Gastrocnemius medialis (tissue), 4 donors: ENCODE data around the gene RYR3. TPM values are rescaled to one million over a fixed set of nuclear protein-coding genes. Genes with fewer than 3 reads are reported as not detected.

Experiments
- ATAC-seq, 2 donors: fragments of 150-250 bp; one replicate each; pipeline ENCODE4 v1.9.1; 2016
- DNase-seq, 2 donors: peaks; one replicate each; pipeline ENCODE4 v3.0.0-alpha.2; 2019
- H3K27ac ChIP-seq, 4 donors: fragments of 200-600 bp; sonication (generic); 1 replicate in 1 of 4; 2 replicates in 3 of 4; pipeline ENCODE4 v1.5.1; 2016 to 2018; ENCODE audit warnings: mild to moderate bottlenecking in 2 of 4, moderate library complexity in 1 of 4
- H3K27me3 ChIP-seq, 3 donors: fragments of 200-600 bp; sonication (generic) in 2 of 3; 1 replicate in 1 of 3; 2 replicates in 2 of 3; pipeline versions ENCODE4 v1.5.1 to v1.6.0; 2016 to 2019; ENCODE audit warnings: mild to moderate bottlenecking in 1 of 3, moderate library complexity in 1 of 3
- H3K36me3 ChIP-seq, 2 donors: fragments of 200-600 bp; sonication (generic) in 1 of 2; one replicate each; pipeline ENCODE4 v1.5.1; 2017 to 2018
- H3K4me1 ChIP-seq, 2 donors: fragments of 200-600 bp; sonication (generic) in 1 of 2; one replicate each; pipeline ENCODE4 v1.5.1; 2016 to 2017; ENCODE audit warnings: mild to moderate bottlenecking in 2 of 2
- H3K4me3 ChIP-seq, 4 donors: fragments of 200-600 bp; sonication (generic) in 3 of 4; 1 replicate in 1 of 4; 2 replicates in 3 of 4; pipeline ENCODE4 v1.5.1; 2016 to 2019; ENCODE audit warnings: mild to moderate bottlenecking in 2 of 4
- H3K9me3 ChIP-seq, 3 donors: fragments of 200-600 bp; sonication (generic) in 2 of 3; 1 replicate in 1 of 3; 2 replicates in 2 of 3; pipeline ENCODE4 v1.5.1; 2016 to 2019
- POLR2A ChIP-seq, 2 donors: fragments of 450-650 bp; IDR thresholded peaks; one replicate each; pipeline ENCODE4 v1.6.1; 2017; ENCODE audit warnings: antibody characterized with exemption in 2 of 2, mild to moderate bottlenecking in 2 of 2, moderate library complexity in 2 of 2
- in situ Hi-C, 4 donors: fragments of 200-750 bp; cut with MboI; loops; one replicate each; pipeline versions ENCODE4 v1.15.0 to v1.8.0; 2017; ENCODE audit warnings: low sequenced_read_pairs in 4 of 4
- intact Hi-C: fragments of 100-400 bp; cut with DNase I; formaldehyde crosslinking; loops from one replicate; pipeline ENCODE4 v1.15.1; 2023; ENCODE audit warnings: low total_unique reads
- total RNA-seq, 4 donors: library from RNA; depleted of rRNA; stranded (reverse); fragments of >200 nt; gene quantifications; one replicate each; pipeline versions ENCODE4 v1.1.0 to v1.2.3, GENCODE V29; 2016
- TF ChIP-seq, protein P1 (sequence below), 5 experiments: fragments of 450-650 bp in 3 of 5; fragments of 200-600 bp in 2 of 5; sonication (generic) in 2 of 5; IDR thresholded peaks in 4 of 5; conservative IDR thresholded peaks in 1 of 5; 1 replicate in 4 of 5; 2 replicates in 1 of 5; pipeline ENCODE4 v1.5.1; 2016 to 2019; ENCODE audit warnings: antibody characterized with exemption in 5 of 5, mild to moderate bottlenecking in 3 of 5, moderate library complexity in 3 of 5

The RYR3 gene
- total RNA-seq, 4 donors from 2014 or later: 7.6 to 30.9 (median 20.6) TPM

GRCh38 chr15:33742306-33742705 is 431.5 kb downstream of the RYR3 start:
- DNase-seq (no peak), ATAC-seq (no peak)
- Histone ChIP-seq H3K36me3 (peaks cover 0 to 4% of the 10 kb centered on the region in 2 donors), H3K27me3 (no peaks in the 10 kb centered on the region), H3K27ac (no peak overlapping the region), H3K4me3 (no peak overlapping the region), H3K9me3 (no peaks in the 10 kb centered on the region), H3K4me1 (peaks cover 7 to 9% of the 10 kb centered on the region in 2 donors)
- TF ChIP-seq, protein P1, sequence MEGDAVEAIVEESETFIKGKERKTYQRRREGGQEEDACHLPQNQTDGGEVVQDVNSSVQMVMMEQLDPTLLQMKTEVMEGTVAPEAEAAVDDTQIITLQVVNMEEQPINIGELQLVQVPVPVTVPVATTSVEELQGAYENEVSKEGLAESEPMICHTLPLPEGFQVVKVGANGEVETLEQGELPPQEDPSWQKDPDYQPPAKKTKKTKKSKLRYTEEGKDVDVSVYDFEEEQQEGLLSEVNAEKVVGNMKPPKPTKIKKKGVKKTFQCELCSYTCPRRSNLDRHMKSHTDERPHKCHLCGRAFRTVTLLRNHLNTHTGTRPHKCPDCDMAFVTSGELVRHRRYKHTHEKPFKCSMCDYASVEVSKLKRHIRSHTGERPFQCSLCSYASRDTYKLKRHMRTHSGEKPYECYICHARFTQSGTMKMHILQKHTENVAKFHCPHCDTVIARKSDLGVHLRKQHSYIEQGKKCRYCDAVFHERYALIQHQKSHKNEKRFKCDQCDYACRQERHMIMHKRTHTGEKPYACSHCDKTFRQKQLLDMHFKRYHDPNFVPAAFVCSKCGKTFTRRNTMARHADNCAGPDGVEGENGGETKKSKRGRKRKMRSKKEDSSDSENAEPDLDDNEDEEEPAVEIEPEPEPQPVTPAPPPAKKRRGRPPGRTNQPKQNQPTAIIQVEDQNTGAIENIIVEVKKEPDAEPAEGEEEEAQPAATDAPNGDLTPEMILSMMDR (IDR thresholded peaks at IDR 0.05 in 4 of 5, conservative IDR thresholded peaks at IDR 0.05 in 1 of 5): no peak
- TF ChIP-seq POLR2A (IDR thresholded peaks at IDR 0.05): no peak
- in situ Hi-C loops (no loop called here), intact Hi-C loops (no loop called here)

DNA sequence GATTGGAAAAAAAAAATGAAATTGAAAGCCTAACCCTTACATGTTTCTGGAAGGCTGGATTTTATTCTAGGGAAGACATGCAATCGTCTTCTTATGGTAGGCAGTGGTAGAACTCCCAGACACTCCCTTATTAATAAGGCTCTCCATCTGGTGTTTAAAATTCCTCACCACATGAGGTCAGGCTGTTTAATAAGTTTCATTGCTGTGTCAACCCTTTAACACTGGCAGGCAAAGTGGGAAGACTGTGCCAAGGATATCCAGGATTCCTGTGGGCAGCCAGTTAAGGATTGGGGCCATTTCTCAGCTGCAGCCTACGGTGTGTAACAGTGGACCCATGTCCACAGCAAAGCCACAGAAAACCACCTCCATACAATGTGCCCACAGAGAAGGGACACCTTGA is 432.0 kb downstream of the RYR3 start:
- in situ Hi-C loops: no loop called here
- no peak overlapping the region for H3K27ac ChIP-seq

GRCh38 chr15:33746203-33746602 is 435.4 kb downstream of the RYR3 start:
- DNase-seq (no peak), ATAC-seq (no peak)
- Histone ChIP-seq H3K36me3 (no peaks in the 10 kb centered on the region), H3K4me1 (peaks cover 7 to 9% of the 10 kb centered on the region in 2 donors), H3K9me3 (no peaks in the 10 kb centered on the region), H3K27ac (no peak overlapping the region), H3K27me3 (no peaks in the 10 kb centered on the region), H3K4me3 (no peak overlapping the region)
- TF ChIP-seq, protein P1 (IDR thresholded peaks at IDR 0.05 in 4 of 5, conservative IDR thresholded peaks at IDR 0.05 in 1 of 5): no peak
- no peak for TF ChIP-seq POLR2A (IDR thresholded peaks at IDR 0.05)
- intact Hi-C loops (no loop called here), in situ Hi-C loops (no loop called here)

More for the DNA sequence above, 432.0 kb downstream of the RYR3 start:
- Histone ChIP-seq H3K36me3 (peaks cover 0 to 4% of the 10 kb centered on the region in 2 donors), H3K4me3 (no peak overlapping the region), H3K9me3 (no peaks in the 10 kb centered on the region), H3K4me1 (peaks cover 7 to 9% of the 10 kb centered on the region in 2 donors), H3K27me3 (no peaks in the 10 kb centered on the region)
- intact Hi-C loops: no loop called here
- no peak for TF ChIP-seq POLR2A (IDR thresholded peaks at IDR 0.05)
- TF ChIP-seq, protein P1 (IDR thresholded peaks at IDR 0.05 in 4 of 5, conservative IDR thresholded peaks at IDR 0.05 in 1 of 5): no peak
- DNase-seq (no peak), ATAC-seq (peak in 1 of 2 donors; percentile 44)

GRCh38 chr15:33753012-33753411 is 442.2 kb downstream of the RYR3 start:
- no peaks in the 10 kb centered on the region for H3K36me3 ChIP-seq
- no peaks in the 10 kb centered on the region for H3K4me1 ChIP-seq
- no peaks in the 10 kb centered on the region for H3K27me3 ChIP-seq
- intact Hi-C loops: no loop called here
- DNase-seq (no peak), ATAC-seq (no peak)
- H3K9me3 ChIP-seq: no peaks in the 10 kb centered on the region
- H3K27ac ChIP-seq: no peak overlapping the region
- TF ChIP-seq, protein P1 (IDR thresholded peaks at IDR 0.05 in 4 of 5, conservative IDR thresholded peaks at IDR 0.05 in 1 of 5): no peak
- TF ChIP-seq POLR2A (IDR thresholded peaks at IDR 0.05): no peak
- in situ Hi-C loops: no loop called here
- H3K4me3 ChIP-seq: no peak overlapping the region

GRCh38 chr15:33754242-33754641 is 443.5 kb downstream of the RYR3 start:
- TF ChIP-seq, protein P1 (IDR thresholded peaks at IDR 0.05 in 4 of 5, conservative IDR thresholded peaks at IDR 0.05 in 1 of 5): no peak
- TF ChIP-seq POLR2A (IDR thresholded peaks at IDR 0.05): no peak
- Histone ChIP-seq H3K4me3 (no peak overlapping the region), H3K36me3 (no peaks in the 10 kb centered on the region), H3K27ac (no peak overlapping the region), H3K27me3 (no peaks in the 10 kb centered on the region), H3K4me1 (no peaks in the 10 kb centered on the region), H3K9me3 (no peaks in the 10 kb centered on the region)
- intact Hi-C loops: no loop called here
- in situ Hi-C loops: no loop called here
- ATAC-seq (no peak), DNase-seq (no peak)
